IMR-90 (cell line): ENCODE results near the gene JMJD8. TPM values are rescaled to one million over a fixed set of nuclear protein-coding genes. Genes with fewer than 3 reads are reported as not detected.

Experiments used
- ATAC-seq: fragments of 200-7000 bp; cut with Tn5 transposase; 2 replicates; pipeline ENCODE4 v1.9.1; 2020; ENCODE audit warnings: low read depth, mild to moderate bottlenecking, moderate library complexity
- BruUV-seq: library from RNA; stranded (reverse); fragments of 400-500 nt; replicated peaks from 2 replicates; lab custom pipeline; 2021; lab: Mats Ljungman, UMichigan
- CTCF ChIA-PET: fragments of 300-600 bp; formaldehyde crosslinking; extraction: SDS; loops from one replicate; lab custom pipeline; 2021; ENCODE audit warnings: antibody characterized with exemption; lab: Yijun Ruan, JAX
- POLR2A ChIA-PET: fragments of 300-600 bp; sonication (Branson Sonifier 250); formaldehyde crosslinking; loops from one replicate; lab custom pipeline; 2022; ENCODE audit warnings: antibody characterized with exemption; ENCODE audit not compliant: unreplicated experiment; lab: Charles Lee
- DNase-seq: peaks from one replicate; pipeline ENCODE4 v3.0.0; 2013
- H2AFZ ChIP-seq: replicated peaks from 2 replicates; pipeline ENCODE3; 2013; ENCODE audit warnings: low read length, mild to moderate bottlenecking; ENCODE audit not compliant: poor library complexity
- H2AK5ac ChIP-seq: 2 replicates; pipeline ENCODE4 v1.6.1; 2013; ENCODE audit warnings: low read depth, low read length, inconsistent platforms
- H2AK9ac ChIP-seq: replicated peaks from 2 replicates; pipeline ENCODE3; 2013; ENCODE audit warnings: mild to moderate bottlenecking, low read depth, low read length, moderate library complexity; ENCODE audit not compliant: poor library complexity
- H2BK120ac ChIP-seq: 2 replicates; pipeline ENCODE4 v1.6.1; 2013; ENCODE audit warnings: low read depth, low read length, inconsistent platforms
- H2BK15ac ChIP-seq: 3 replicates; pipeline ENCODE4 v1.6.1; 2013; ENCODE audit warnings: low read depth, low read length, inconsistent platforms
- H2BK20ac ChIP-seq: 2 replicates; pipeline ENCODE4 v1.6.1; 2013; ENCODE audit warnings: low read depth, mild to moderate bottlenecking, inconsistent platforms, low read length, moderate library complexity
- H2BK5ac ChIP-seq: 2 replicates; pipeline ENCODE4 v1.6.1; 2013; ENCODE audit warnings: mild to moderate bottlenecking, low read depth, low read length, inconsistent platforms; ENCODE audit not compliant: poor library complexity, severe bottlenecking
- H3K14ac ChIP-seq: replicated peaks from 2 replicates; pipeline ENCODE4 v1.6.1; 2013; ENCODE audit warnings: low read depth, low read length, inconsistent platforms
- H3K18ac ChIP-seq: 2 replicates; pipeline ENCODE4 v1.6.1; 2013; ENCODE audit warnings: low read depth, low read length, control low read depth
- H3K23ac ChIP-seq: 2 replicates; pipeline ENCODE4 v1.6.1; 2013; ENCODE audit warnings: low read depth, low read length, inconsistent platforms
- H3K27ac ChIP-seq: 2 replicates; pipeline ENCODE4 v1.5.1; 2013; ENCODE audit warnings: mild to moderate bottlenecking, control low read depth, low read length; ENCODE audit not compliant: insufficient read depth
- H3K27me3 ChIP-seq: 2 replicates; pipeline ENCODE4 v1.6.1; 2013; ENCODE audit warnings: low read length; ENCODE audit not compliant: control insufficient read depth, insufficient read depth
- H3K36me3 ChIP-seq: 2 replicates; pipeline ENCODE4 v1.6.1; 2013; ENCODE audit warnings: low read length, mixed read lengths; ENCODE audit not compliant: control insufficient read depth, insufficient read depth
- H3K4ac ChIP-seq: 2 replicates; pipeline ENCODE4 v1.6.1; 2013; ENCODE audit warnings: low read depth, low read length, inconsistent platforms
- H3K4me1 ChIP-seq: 2 replicates; pipeline ENCODE4 v1.6.1; 2013; ENCODE audit warnings: low read length, mixed read lengths; ENCODE audit not compliant: control insufficient read depth, insufficient read depth
- H3K4me2 ChIP-seq: 2 replicates; pipeline ENCODE4 v1.6.1; 2013; ENCODE audit warnings: low read depth, mild to moderate bottlenecking, control low read depth, low read length, moderate library complexity
- H3K4me3 ChIP-seq: 2 replicates; pipeline ENCODE4 v1.5.1; 2013; ENCODE audit warnings: low read depth, mild to moderate bottlenecking, control low read depth, low read length, moderate library complexity; ENCODE audit not compliant: insufficient read depth
- H3K56ac ChIP-seq: 2 replicates; pipeline ENCODE4 v1.6.1; 2013; ENCODE audit warnings: low read length, inconsistent platforms; ENCODE audit not compliant: insufficient read depth; ENCODE audit errors: extremely low read depth
- H3K79me1 ChIP-seq, 2 experiments: 2 replicates each; pipeline ENCODE4 v1.6.1; 2013; ENCODE audit warnings: low read length in 2 of 2, inconsistent platforms in 1 of 2, low read depth in 1 of 2
- H3K9ac ChIP-seq: 2 replicates; pipeline ENCODE4 v1.6.1; 2013; ENCODE audit warnings: low read depth, low read length, control low read depth
- H3K9me1 ChIP-seq: 2 replicates; pipeline ENCODE4 v1.6.1; 2013; ENCODE audit warnings: low read length, inconsistent platforms; ENCODE audit not compliant: insufficient read depth
- H3K9me3 ChIP-seq: 2 replicates; pipeline ENCODE4 v1.6.1; 2013; ENCODE audit warnings: low read length; ENCODE audit not compliant: control insufficient read depth, insufficient read depth
- H4K20me1 ChIP-seq: 2 replicates; pipeline ENCODE4 v1.6.1; 2013; ENCODE audit warnings: low read length, inconsistent platforms; ENCODE audit not compliant: insufficient read depth
- H4K5ac ChIP-seq: 2 replicates; pipeline ENCODE4 v1.6.1; 2013; ENCODE audit warnings: mild to moderate bottlenecking, low read depth, low read length, control low read depth
- H4K8ac ChIP-seq, 2 experiments: 2 replicates each; pipeline ENCODE4 v1.6.1; 2013; ENCODE audit warnings: low read depth in 2 of 2, low read length in 2 of 2, control low read depth in 1 of 2, inconsistent platforms in 1 of 2
- H4K91ac ChIP-seq: 2 replicates; pipeline ENCODE4 v1.6.1; 2013; ENCODE audit warnings: low read depth, low read length, inconsistent platforms; ENCODE audit not compliant: insufficient read depth
- BHLHE40 ChIP-seq: fragments of 150-350 bp; IDR thresholded peaks from 2 replicates; pipeline ENCODE4 v1.6.1; 2016; ENCODE audit warnings: mild to moderate bottlenecking, low read depth, low read length
- CEBPB ChIP-seq: IDR thresholded peaks from 2 replicates; pipeline ENCODE4 v1.6.1; 2012; ENCODE audit warnings: low read depth, low read length, improper control_type of control experiment
- CHD1 ChIP-seq: IDR thresholded peaks from 2 replicates; pipeline ENCODE4 v1.6.1; 2012; ENCODE audit warnings: low read depth, low read length, improper control_type of control experiment
- CTCF ChIP-seq: conservative IDR thresholded peaks from 2 replicates; pipeline ENCODE4 v1.5.1; 2012; ENCODE audit warnings: mild to moderate bottlenecking, low read depth, low read length, improper control_type of control experiment
- FOS ChIP-seq: fragments of 150-350 bp; IDR thresholded peaks from 2 replicates; pipeline ENCODE4 v1.6.1; 2016; ENCODE audit warnings: low read depth, low read length
- MXI1 ChIP-seq: IDR thresholded peaks from 2 replicates; pipeline ENCODE4 v1.6.1; 2012; ENCODE audit warnings: low read depth, mild to moderate bottlenecking, low read length, moderate library complexity, borderline replicate concordance
- POLR2A ChIP-seq: IDR thresholded peaks from 2 replicates; pipeline ENCODE4 v1.6.1; 2012; ENCODE audit warnings: mild to moderate bottlenecking, low read depth, low read length
- RAD21 ChIP-seq: IDR thresholded peaks from 2 replicates; pipeline ENCODE4 v1.6.1; 2012; ENCODE audit warnings: low read length, improper control_type of control experiment
- RCOR1 ChIP-seq: IDR thresholded peaks from 2 replicates; pipeline ENCODE4 v1.6.1; 2012; ENCODE audit warnings: mild to moderate bottlenecking, low read length, improper control_type of control experiment; ENCODE audit not compliant: insufficient replicate concordance
- RFX5 ChIP-seq: IDR thresholded peaks from 2 replicates; pipeline ENCODE4 v1.8.0; 2012; ENCODE audit warnings: low read depth, mild to moderate bottlenecking, low read length, moderate library complexity
- WGBS, 2 experiments: methylation state at CpG; one replicate each; pipeline versions ENCODE4 v1.1.5 to v1.1.7; 2013; ENCODE audit warnings: missing lambda C conversion rate in 2 of 2; ENCODE audit not compliant: insufficient read length in 1 of 2; ENCODE audit errors: extremely low coverage in 2 of 2; 5-methylcytosine and 5-hydroxymethylcytosine counted together
- dilution Hi-C: fragments of 300-500 bp; cut with HindIII; formaldehyde crosslinking; loops from one replicate; pipeline ENCODE4 v1.14.3; 2018; ENCODE audit warnings: low sequenced_read_pairs; ENCODE audit not compliant: unreplicated experiment
- in situ Hi-C: fragments of 300-500 bp; cut with MboI; formaldehyde crosslinking; loops from 3 replicates; pipeline ENCODE4 v1.14.3; 2019; ENCODE audit warnings: low sequenced_read_pairs, inconsistent platforms, mixed read lengths
- intact Hi-C: fragments of 100-400 bp; cut with micrococcal nuclease; formaldehyde crosslinking; loops from 2 replicates; pipeline ENCODE4 v1.10.0; 2022
- polyA plus RNA-seq, 3 experiments: library from polyadenylated mRNA; depleted of rRNA; stranded (reverse); fragments of >200 nt; gene quantifications; 2 replicates each; pipeline ENCODE4 v1.2.3, GENCODE V29; 2012; ENCODE audit warnings: low replicate concordance in 1 of 3
- total RNA-seq: library from RNA; depleted of rRNA; stranded (reverse); fragments of >200 nt; gene quantifications from 2 replicates; pipeline ENCODE4 v1.2.3, GENCODE V29; 2012

The JMJD8 gene
- total and polyA plus RNA-seq, 2 of the 4 experiments (the other 2 are of a cell fraction), result 17.7 to 62.5 TPM

GRCh38 chr16:693766-694165 lies 9.6 kb upstream of the JMJD8 start:
- H4K5ac ChIP-seq, result no peak overlapping the region
- ATAC-seq, result no peak
- H3K4me1 ChIP-seq, result peaks cover 12% of the 10 kb centered on the region
- peaks cover 48% of the 10 kb centered on the region for H3K27me3 ChIP-seq
- no peak for DNase-seq
- 2% methylated on average over 10 of the region's 37 CpGs; no CpG with 5 or more reads in 1 of the 2 experiments for WGBS, 2 experiments
- no peak overlapping the region for H3K4ac ChIP-seq
- H2BK15ac ChIP-seq, result no peak overlapping the region
- no peak overlapping the region for H3K18ac ChIP-seq
- H3K4me2 ChIP-seq, result no peak overlapping the region
- no peaks in the 10 kb centered on the region; the same call in 1 of the 2 replicates for H3K9me3 ChIP-seq
- no peak overlapping the region for H3K9ac ChIP-seq
- H2BK120ac ChIP-seq, result no peak overlapping the region
- H2AFZ ChIP-seq, result no peak overlapping the region
- TF ChIP-seq MXI1, result no peak
- no peak for TF ChIP-seq RAD21
- no peak for TF ChIP-seq POLR2A
- no peak for TF ChIP-seq RFX5
- TF ChIP-seq CHD1, result no peak
- no peak for TF ChIP-seq RCOR1
- TF ChIP-seq FOS, result no peak
- TF ChIP-seq BHLHE40, result no peak
- TF ChIP-seq CTCF, result no peak
- no peak for TF ChIP-seq CEBPB
- H3K4me3 ChIP-seq, result no peak overlapping the region
- H3K14ac ChIP-seq, result no peak overlapping the region
- no peak overlapping the region for H3K23ac ChIP-seq
- POLR2A ChIA-PET, result no interaction called here
- H3K36me3 ChIP-seq, result no peaks in the 10 kb centered on the region
- H2AK5ac ChIP-seq, result no peak overlapping the region
- intact Hi-C loops (no loop called here), dilution Hi-C loops (no loop called here), in situ Hi-C loops (no loop called here)
- peaks cover 4% of the 10 kb centered on the region; the same call in 1 of the 2 replicates for H4K20me1 ChIP-seq
- H3K27ac ChIP-seq, result no peak overlapping the region
- no peak overlapping the region for H2BK5ac ChIP-seq
- BruUV-seq, result no TSS peak
- no peak overlapping the region for H2BK20ac ChIP-seq
- peaks cover 9 to 12% of the 10 kb centered on the region in 2 experiments; a peak in 3 of 4 replicates for H3K79me1 ChIP-seq
- peaks cover 11% of the 10 kb centered on the region for H3K9me1 ChIP-seq
- no peak overlapping the region for H4K91ac ChIP-seq
- CTCF ChIA-PET, result no interaction called here
- no peak overlapping the region for H4K8ac ChIP-seq
- H3K56ac ChIP-seq, result no peak overlapping the region
- H2AK9ac ChIP-seq, result no peak overlapping the region
